ENCODE results near the gene PAX3. TPM values are rescaled to one million over a fixed set of nuclear protein-coding genes. Genes with fewer than 3 reads are reported as not detected.

PAX3 gene
- total RNA-seq, 1 experiment from 2014 or later, result not detected

DNA sequence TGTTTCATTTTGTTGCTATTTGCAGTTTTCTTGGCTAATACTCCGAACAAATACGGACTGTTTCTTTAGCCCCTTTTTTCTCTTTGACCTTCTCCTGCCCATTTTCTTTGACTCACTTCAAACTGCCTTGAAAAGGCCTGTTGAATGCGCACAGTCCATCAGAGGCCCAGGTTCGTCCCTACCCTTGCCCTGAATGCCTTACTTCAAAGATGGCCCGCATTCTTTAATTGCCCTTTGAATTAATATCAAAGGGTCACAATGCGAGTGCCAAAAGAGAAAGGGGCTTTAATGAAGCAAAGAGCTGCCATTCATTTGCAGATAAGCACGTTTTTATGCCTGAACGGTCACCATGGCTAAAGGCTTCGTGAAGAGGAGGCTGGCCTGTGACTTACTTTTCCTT, 29.7 kb downstream of the PAX3 start:
- POLR2A ChIA-PET (ENCODE audit: unreplicated experiment), result no interaction called here
- CTCF ChIA-PET, result no interaction called here
- Histone ChIP-seq H3K4me1 (replicated peaks; ENCODE audit: insufficient read depth) (no peaks in the 10 kb centered on the region), H2AFZ (no peak overlapping the region), H3K79me2 (ENCODE audit: low read depth) (no peaks in the 10 kb centered on the region), H4K20me1 (ENCODE audit: insufficient read depth) (no peaks in the 10 kb centered on the region), H3K27me3 (ENCODE audit: insufficient read depth, low read depth) (peaks cover 95% of the 10 kb centered on the region), H3K4me3 (no peak overlapping the region), H3K9me2 (ENCODE audit: insufficient read depth) (no peaks in the 10 kb centered on the region), H3F3A (ENCODE audit: insufficient read depth, low read depth) (no peaks in the 10 kb centered on the region), H3K9me3 (ENCODE audit: insufficient read depth, low read depth) (no peaks in the 10 kb centered on the region), H3K36me3 (ENCODE audit: low read depth) (no peaks in the 10 kb centered on the region), H3K4me2 (no peak overlapping the region), H3K27ac (no peak overlapping the region)
- intact Hi-C loops (cut with micrococcal nuclease; ENCODE audit: unreplicated experiment), result no loop called here
- TF ChIP-seq, protein P1, sequence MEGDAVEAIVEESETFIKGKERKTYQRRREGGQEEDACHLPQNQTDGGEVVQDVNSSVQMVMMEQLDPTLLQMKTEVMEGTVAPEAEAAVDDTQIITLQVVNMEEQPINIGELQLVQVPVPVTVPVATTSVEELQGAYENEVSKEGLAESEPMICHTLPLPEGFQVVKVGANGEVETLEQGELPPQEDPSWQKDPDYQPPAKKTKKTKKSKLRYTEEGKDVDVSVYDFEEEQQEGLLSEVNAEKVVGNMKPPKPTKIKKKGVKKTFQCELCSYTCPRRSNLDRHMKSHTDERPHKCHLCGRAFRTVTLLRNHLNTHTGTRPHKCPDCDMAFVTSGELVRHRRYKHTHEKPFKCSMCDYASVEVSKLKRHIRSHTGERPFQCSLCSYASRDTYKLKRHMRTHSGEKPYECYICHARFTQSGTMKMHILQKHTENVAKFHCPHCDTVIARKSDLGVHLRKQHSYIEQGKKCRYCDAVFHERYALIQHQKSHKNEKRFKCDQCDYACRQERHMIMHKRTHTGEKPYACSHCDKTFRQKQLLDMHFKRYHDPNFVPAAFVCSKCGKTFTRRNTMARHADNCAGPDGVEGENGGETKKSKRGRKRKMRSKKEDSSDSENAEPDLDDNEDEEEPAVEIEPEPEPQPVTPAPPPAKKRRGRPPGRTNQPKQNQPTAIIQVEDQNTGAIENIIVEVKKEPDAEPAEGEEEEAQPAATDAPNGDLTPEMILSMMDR (conservative IDR thresholded peaks at IDR 0.05), result no peak
- TF ChIP-seq EZH2 (IDR thresholded peaks at IDR 0.05; ENCODE audit: low read depth), result no peak; the same call in 1 of the 2 replicates
- no TSS peak for BruUV-seq (replicated peaks)
- no peak for DNase-seq

DNA sequence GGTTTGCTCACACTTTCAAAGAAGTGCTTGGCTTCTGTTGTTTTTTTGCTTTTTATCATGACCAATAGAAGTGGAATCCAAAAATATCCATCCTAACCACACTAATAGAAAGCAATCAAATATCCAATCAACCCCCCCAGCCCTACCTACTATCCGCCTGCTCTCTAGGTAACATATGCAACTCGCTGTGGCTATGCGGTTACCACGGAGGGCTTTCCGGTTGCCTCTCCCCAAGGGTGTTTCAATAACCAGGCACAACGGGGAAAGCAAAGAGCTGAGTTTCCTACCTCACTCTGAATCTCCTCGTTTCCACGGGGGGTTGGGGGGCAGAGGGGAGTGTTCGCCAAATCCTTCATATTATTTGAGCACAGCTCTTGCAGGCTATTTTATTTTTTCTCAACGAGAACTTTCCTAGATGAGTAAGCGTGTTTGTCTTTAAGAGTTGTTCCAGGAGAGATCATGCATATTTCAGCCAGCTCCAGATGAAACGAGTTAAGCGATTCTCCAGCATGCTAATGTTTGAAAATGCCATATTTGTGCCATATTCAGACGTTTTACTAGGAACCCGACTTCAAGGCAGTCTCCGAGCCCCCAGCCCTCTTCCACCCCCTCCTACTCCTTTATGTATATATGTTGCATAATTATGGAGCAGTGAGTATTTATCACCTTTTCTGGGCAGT, 30.3 kb downstream of the PAX3 start:
- Histone ChIP-seq H4K20me1 (ENCODE audit: insufficient read depth) (no peaks in the 10 kb centered on the region), H2AFZ (no peak overlapping the region), H3K27ac (no peak overlapping the region), H3K4me2 (no peak overlapping the region), H3F3A (ENCODE audit: insufficient read depth, low read depth) (no peaks in the 10 kb centered on the region), H3K36me3 (ENCODE audit: low read depth) (no peaks in the 10 kb centered on the region), H3K4me3 (no peak overlapping the region), H3K9me2 (ENCODE audit: insufficient read depth) (no peaks in the 10 kb centered on the region), H3K9me3 (ENCODE audit: insufficient read depth, low read depth) (no peaks in the 10 kb centered on the region), H3K79me2 (ENCODE audit: low read depth) (no peaks in the 10 kb centered on the region), H3K27me3 (ENCODE audit: insufficient read depth, low read depth) (peaks cover 96% of the 10 kb centered on the region), H3K4me1 (replicated peaks; ENCODE audit: insufficient read depth) (no peaks in the 10 kb centered on the region)
- intact Hi-C loops (cut with micrococcal nuclease; ENCODE audit: unreplicated experiment), result no loop called here
- POLR2A ChIA-PET (ENCODE audit: unreplicated experiment), result interaction anchor here (0.7 kb wide), 1 partner anchor 461 kb away, joined by 5 read pairs; no protein-coding TSS in a partner anchor
- CTCF ChIA-PET, result no interaction called here
- no peak for DNase-seq
- BruUV-seq (replicated peaks), result no TSS peak
- TF ChIP-seq, protein P1 (conservative IDR thresholded peaks at IDR 0.05), result no peak
- TF ChIP-seq EZH2 (IDR thresholded peaks at IDR 0.05; ENCODE audit: low read depth), result no peak

- Histone ChIP-seq H3K4me3 (no peak overlapping the region), H2AFZ (no peak overlapping the region), H3K9me2 (ENCODE audit: insufficient read depth) (no peaks in the 10 kb centered on the region), H4K20me1 (ENCODE audit: insufficient read depth) (no peaks in the 10 kb centered on the region), H3K4me2 (no peak overlapping the region), H3K27me3 (ENCODE audit: insufficient read depth, low read depth) (peaks cover 62% of the 10 kb centered on the region), H3K36me3 (ENCODE audit: low read depth) (no peaks in the 10 kb centered on the region), H3K4me1 (replicated peaks; ENCODE audit: insufficient read depth) (no peaks in the 10 kb centered on the region), H3K79me2 (ENCODE audit: low read depth) (no peaks in the 10 kb centered on the region), H3F3A (ENCODE audit: insufficient read depth, low read depth) (no peaks in the 10 kb centered on the region), H3K27ac (no peak overlapping the region), H3K9me3 (ENCODE audit: insufficient read depth, low read depth) (no peaks in the 10 kb centered on the region)
- POLR2A ChIA-PET (ENCODE audit: unreplicated experiment), result no interaction called here
- TF ChIP-seq, protein P1 (conservative IDR thresholded peaks at IDR 0.05), result no peak
- TF ChIP-seq EZH2 (IDR thresholded peaks at IDR 0.05; ENCODE audit: low read depth), result no peak
- no TSS peak for BruUV-seq (replicated peaks)
- no peak for DNase-seq
- CTCF ChIA-PET, result no interaction called here
- intact Hi-C loops (cut with micrococcal nuclease; ENCODE audit: unreplicated experiment), result no loop called here
Observed at GRCh38 chr2:222264791-222265320, 33.9 kb downstream of the PAX3 start.
